ENCODE data around the gene EBLN2.

EBLN2 gene

DNA sequence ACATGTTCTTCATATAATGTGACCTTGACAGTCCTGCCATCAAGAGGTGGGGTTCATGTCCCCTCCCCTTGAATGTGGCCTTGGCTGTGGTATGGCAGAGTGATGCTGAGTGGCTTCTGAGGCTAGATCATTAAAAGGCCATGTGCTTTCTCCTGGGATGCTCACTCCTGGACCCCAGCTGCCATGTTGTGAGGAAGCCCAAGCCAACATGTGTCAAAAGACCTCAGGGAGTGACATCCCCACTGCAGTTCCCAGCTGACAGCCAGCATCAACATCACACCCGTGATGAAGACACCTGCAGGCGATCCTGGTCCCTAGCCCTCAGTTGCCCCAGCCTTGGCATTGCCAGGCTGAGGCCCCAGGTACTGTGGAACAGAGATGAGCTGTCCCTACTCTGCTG is 36.6 kb downstream of the EBLN2 start:
- no peak overlapping the region for H3K4me3 ChIP-seq (ENCODE audit: low read length)
- no peak for DNase-seq (ENCODE audit: low read depth, low spot score)

DNA sequence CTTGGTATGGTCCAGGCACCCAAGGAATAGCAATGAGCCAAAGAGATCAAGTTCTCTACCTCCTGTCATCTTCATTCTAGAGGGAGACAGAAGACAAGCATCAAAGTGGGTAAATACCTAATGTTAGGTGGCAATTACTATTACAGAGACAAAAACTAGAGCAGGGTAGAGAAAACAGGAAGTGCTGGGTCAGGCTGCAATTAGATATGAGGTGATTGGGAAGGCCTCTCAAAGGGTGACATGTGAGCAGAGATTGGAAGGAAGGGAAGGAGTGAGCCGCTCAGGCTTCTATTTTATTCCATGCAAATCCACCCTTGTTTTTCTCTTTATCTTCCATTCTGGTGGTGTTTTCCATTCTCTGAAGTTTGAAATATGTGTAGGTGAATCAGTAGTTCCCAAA is 37.4 kb downstream of the EBLN2 start:
- no peak overlapping the region for H3K4me3 ChIP-seq (ENCODE audit: low read length)
- DNase-seq (ENCODE audit: low read depth, low spot score) = no peak

DNA sequence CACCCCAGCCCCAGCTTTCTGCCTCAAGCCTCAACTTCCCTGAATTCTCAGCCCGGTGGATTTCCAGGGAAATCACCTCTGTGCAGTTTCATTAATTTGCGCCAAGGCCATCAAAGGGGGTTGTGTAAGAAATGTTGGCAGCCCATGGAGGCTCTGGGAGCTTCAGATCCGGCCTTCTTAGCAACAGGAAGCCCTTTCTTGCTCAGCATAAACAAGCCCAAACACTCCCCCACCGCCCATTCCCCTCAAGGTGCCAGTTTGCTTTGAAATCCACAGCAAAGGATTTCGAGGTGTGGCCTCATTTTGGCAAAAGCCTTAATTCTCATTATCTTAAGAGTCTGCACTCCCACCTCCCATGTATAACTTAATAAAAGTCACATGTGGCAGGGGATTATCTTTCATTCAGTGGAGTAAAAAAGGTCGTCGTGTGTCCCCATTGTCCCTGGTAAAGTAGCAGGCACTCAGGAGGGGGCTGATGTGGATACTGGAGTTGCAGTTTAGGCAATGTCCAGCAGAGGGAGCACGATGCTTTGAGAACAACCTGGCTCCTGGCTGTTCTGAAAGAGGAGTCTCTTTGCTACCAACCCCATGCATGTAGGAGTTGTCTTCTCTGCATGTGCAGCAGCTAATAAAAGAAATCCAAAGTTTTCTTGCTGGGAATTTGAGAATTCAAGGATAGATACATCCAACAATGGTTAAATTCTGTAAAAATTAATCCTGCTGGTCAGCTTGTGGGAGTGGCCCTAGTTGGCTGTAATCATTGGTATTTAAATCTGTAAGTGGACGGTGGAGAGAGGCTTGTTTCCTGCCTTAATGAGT is 39.5 kb downstream of the EBLN2 start:
- DNase-seq (ENCODE audit: low read depth, low spot score) = peak; percentile 67
- no peak overlapping the region for H3K4me3 ChIP-seq (ENCODE audit: low read length)

GRCh38 chr3:73101881-73102280 is 40.4 kb downstream of the EBLN2 start:
- H3K4me3 ChIP-seq (ENCODE audit: low read length) = no peak overlapping the region
- DNase-seq (ENCODE audit: low read depth, low spot score) = no peak

DNA sequence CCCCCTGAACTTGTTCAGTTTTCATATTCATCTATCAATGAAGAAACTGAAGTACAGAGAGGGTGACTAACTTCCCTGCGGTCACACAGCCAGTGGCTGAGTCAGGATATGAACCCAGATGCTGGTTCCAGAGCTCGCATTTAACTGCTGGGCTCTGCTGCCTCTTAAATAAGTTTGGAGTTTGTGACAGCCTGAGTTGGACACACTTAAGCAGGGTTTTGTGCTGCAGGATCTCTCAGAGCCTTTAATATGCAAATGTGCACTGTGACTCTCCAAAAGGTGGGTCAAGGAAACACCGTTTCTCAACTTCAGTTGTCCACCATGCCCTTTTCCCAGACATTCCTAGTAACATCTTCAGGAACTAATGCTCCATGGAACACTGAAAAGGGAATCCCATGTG is 45.8 kb downstream of the EBLN2 start:
- no peak for DNase-seq (ENCODE audit: low read depth, low spot score)
- no peak overlapping the region for H3K4me3 ChIP-seq (ENCODE audit: low read length)

GRCh38 chr3:73107676-73108187 is 46.3 kb downstream of the EBLN2 start:
- no peak for DNase-seq (ENCODE audit: low read depth, low spot score)
- H3K4me3 ChIP-seq (ENCODE audit: low read length) = no peak overlapping the region

DNA sequence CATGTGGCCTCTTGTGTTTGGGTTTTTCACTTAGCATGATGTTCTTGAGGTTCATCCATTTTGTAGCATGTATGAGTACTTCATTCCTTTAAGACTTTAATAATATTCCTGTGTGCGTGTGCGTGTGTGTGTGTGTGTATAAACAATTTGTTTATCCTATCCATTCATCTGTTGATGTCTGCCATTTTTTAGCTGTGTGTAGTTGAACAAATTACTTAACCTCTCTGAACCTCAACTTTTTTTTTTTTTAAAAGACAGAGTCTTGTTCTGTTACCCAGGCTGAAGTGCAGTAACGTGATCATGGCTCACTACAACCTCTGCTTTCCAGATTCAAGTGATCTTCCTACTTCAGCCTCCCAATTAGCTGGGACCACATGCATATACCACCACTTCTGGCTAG is 47.3 kb downstream of the EBLN2 start:
- no peak overlapping the region for H3K4me3 ChIP-seq (ENCODE audit: low read length)
- DNase-seq (ENCODE audit: low read depth, low spot score) = no peak

DNA sequence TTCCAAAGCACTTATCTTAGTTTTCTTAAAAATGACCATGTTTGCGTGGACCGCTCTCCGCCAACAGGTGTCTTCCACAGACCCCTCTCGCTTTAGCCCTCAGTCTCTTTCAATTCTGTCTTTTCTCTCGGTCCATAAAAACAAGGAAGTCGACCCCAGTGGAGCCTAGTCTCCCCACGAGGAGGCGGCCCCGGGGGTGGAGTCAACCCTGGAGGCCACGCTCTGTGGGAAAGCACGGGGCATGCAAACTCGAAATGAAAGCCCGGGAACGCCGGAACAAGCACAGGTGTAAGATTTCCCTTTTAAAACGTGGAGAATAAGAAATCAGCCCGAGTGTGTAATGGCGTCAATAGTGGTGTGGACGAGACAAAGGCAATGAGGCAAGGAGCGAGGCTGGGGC is 49.1 kb downstream of the EBLN2 start:
- no peak overlapping the region for H3K4me3 ChIP-seq (ENCODE audit: low read length)
- no peak for DNase-seq (ENCODE audit: low read depth, low spot score)
